Kidney glomerular epithelial cell (primary cell): Measurements from ENCODE around the gene SORBS1.

Experiments used
- DNase-seq: peaks from one replicate; lab custom pipeline; 2025; lab: John Stamatoyannopoulos, UW

SORBS1 gene

GRCh38 chr10:95265572-95265971, 295.6 kb downstream of the SORBS1 start:
- no peak for DNase-seq

- DNase-seq = no peak
Observed at GRCh38 chr10:95264227-95265051, 296.7 kb downstream of the SORBS1 start.

GRCh38 chr10:95263864-95264226, 297.3 kb downstream of the SORBS1 start:
- no peak for DNase-seq

- no peak for DNase-seq
Observed at GRCh38 chr10:95262763-95263518, 298.2 kb downstream of the SORBS1 start.

- DNase-seq = no peak
Observed at GRCh38 chr10:95261926-95262325, 299.2 kb downstream of the SORBS1 start.
